Breast epithelium (tissue), 4 donors: Measurements from ENCODE around the gene WIPF2. TPM values are rescaled to one million over a fixed set of nuclear protein-coding genes. Genes with fewer than 3 reads are reported as not detected.
A peak's percentile ranks its signal among the peaks of the same experiment; 100 is the strongest.
"Not testable (repeated sequence)": the region's sequence is repeated elsewhere in the genome, so short reads cannot be mapped to it uniquely, and the experiment has no call there.

Experiments used
- DNase-seq, 2 donors: peaks; one replicate each; pipeline ENCODE4 v3.0.0-alpha.2; 2019; ENCODE audit warnings: low spot score in 2 of 2
- H3K27ac ChIP-seq, 2 donors: fragments of 200-600 bp; sonication (generic) in 1 of 2; one replicate each; pipeline ENCODE4 v1.5.1; 2016 to 2019; ENCODE audit warnings: mild to moderate bottlenecking in 1 of 2
- H3K27me3 ChIP-seq, 2 donors: fragments of 200-600 bp; sonication (generic) in 1 of 2; one replicate each; pipeline versions ENCODE4 v1.5.1 to v1.6.0; 2017 to 2019; ENCODE audit warnings: control low read depth in 1 of 2, mild to moderate bottlenecking in 1 of 2
- H3K36me3 ChIP-seq: fragments of 200-600 bp; one replicate; pipeline ENCODE4 v1.5.1; 2019
- H3K4me1 ChIP-seq, 2 donors: fragments of 200-600 bp; sonication (generic); one replicate each; pipeline ENCODE4 v1.5.1; 2016 to 2019; ENCODE audit warnings: control low read depth in 1 of 2
- H3K4me3 ChIP-seq, 3 donors: fragments of 200-600 bp; sonication (generic); 1 replicate in 2 of 3; 2 replicates in 1 of 3; pipeline ENCODE4 v1.5.1; 2016 to 2019; ENCODE audit warnings: mild to moderate bottlenecking in 3 of 3, moderate library complexity in 2 of 3
- H3K9me3 ChIP-seq, 2 donors: fragments of 200-600 bp; sonication (generic) in 1 of 2; one replicate each; pipeline ENCODE4 v1.5.1; 2016 to 2019; ENCODE audit warnings: control low read depth in 1 of 2
- CTCF ChIP-seq, 3 donors: fragments of 450-650 bp; IDR thresholded peaks; one replicate each; pipeline ENCODE4 v1.5.1; 2016 to 2017; ENCODE audit warnings: antibody characterized with exemption in 3 of 3, mild to moderate bottlenecking in 3 of 3, moderate library complexity in 3 of 3
- POLR2A ChIP-seq: fragments of 450-650 bp; IDR thresholded peaks from one replicate; pipeline ENCODE4 v1.6.1; 2016; ENCODE audit warnings: antibody characterized with exemption, mild to moderate bottlenecking, moderate library complexity
- POLR2AphosphoS5 ChIP-seq, 3 donors: sonication (generic); formaldehyde crosslinking; IDR thresholded peaks; one replicate each; pipeline ENCODE4 v1.6.1; 2017; ENCODE audit warnings: antibody characterized with exemption in 3 of 3
- intact Hi-C: fragments of 100-400 bp; cut with DNase I; formaldehyde crosslinking; loops from one replicate; pipeline ENCODE4 v1.15.1; 2023; ENCODE audit warnings: low total_unique reads
- total RNA-seq, 3 donors: library from RNA; depleted of rRNA; stranded (reverse); fragments of >200 nt; gene quantifications; one replicate each; pipeline ENCODE4 v1.1.0, GENCODE V29; 2016

Gene WIPF2
- total RNA-seq, 3 donors from 2014 or later, result 8.2 to 12.9 (median 10.8) TPM

GRCh38 chr17:40230670-40231069 is 11.6 kb downstream of the WIPF2 start:
- no peak overlapping the region for H3K4me3 ChIP-seq
- no peak overlapping the region for H3K27ac ChIP-seq
- TF ChIP-seq POLR2AphosphoS5 (IDR thresholded peaks at IDR 0.05) (no peak), CTCF (IDR thresholded peaks at IDR 0.05) (no peak), POLR2A (no peak)
- no peak for DNase-seq
- no peaks in the 10 kb centered on the region for H3K36me3 ChIP-seq
- no peaks in the 10 kb centered on the region for H3K4me1 ChIP-seq
- intact Hi-C loops, result no loop called here
- no peaks in the 10 kb centered on the region for H3K9me3 ChIP-seq
- H3K27me3 ChIP-seq, result no peaks in the 10 kb centered on the region

- intact Hi-C loops, H3K4me3 ChIP-seq, H3K9me3 ChIP-seq, H3K36me3 ChIP-seq, H3K27me3 ChIP-seq, H3K27ac ChIP-seq, DNase-seq, H3K4me1 ChIP-seq: not testable (repeated sequence)
These were observed 12.8 kb downstream of the WIPF2 start for GRCh38 chr17:40231928-40232327.

- TF ChIP-seq POLR2A (no peak), POLR2AphosphoS5 (IDR thresholded peaks at IDR 0.05) (no peak), CTCF (IDR thresholded peaks at IDR 0.05) (no peak)
- intact Hi-C loops, result no loop called here
- no peaks in the 10 kb centered on the region for H3K4me1 ChIP-seq
- H3K9me3 ChIP-seq, result no peaks in the 10 kb centered on the region
- no peaks in the 10 kb centered on the region for H3K36me3 ChIP-seq
- H3K27me3 ChIP-seq, result no peaks in the 10 kb centered on the region
- no peak overlapping the region for H3K4me3 ChIP-seq
- no peak overlapping the region for H3K27ac ChIP-seq
- no peak for DNase-seq
These were observed 22.2 kb downstream of the WIPF2 start for GRCh38 chr17:40241252-40241834.

GRCh38 chr17:40242774-40243173 is 23.7 kb downstream of the WIPF2 start:
- no peaks in the 10 kb centered on the region for H3K36me3 ChIP-seq
- H3K27ac ChIP-seq, result no peak overlapping the region
- TF ChIP-seq POLR2A (no peak), POLR2AphosphoS5 (IDR thresholded peaks at IDR 0.05) (no peak), CTCF (IDR thresholded peaks at IDR 0.05) (no peak)
- no peak for DNase-seq
- H3K4me1 ChIP-seq, result no peaks in the 10 kb centered on the region
- intact Hi-C loops, result no loop called here
- H3K4me3 ChIP-seq, result no peak overlapping the region
- H3K9me3 ChIP-seq, result no peaks in the 10 kb centered on the region
- H3K27me3 ChIP-seq, result no peaks in the 10 kb centered on the region

GRCh38 chr17:40243761-40244160 is 24.7 kb downstream of the WIPF2 start:
- no peak overlapping the region for H3K4me3 ChIP-seq
- H3K27me3 ChIP-seq, result no peaks in the 10 kb centered on the region
- intact Hi-C loops, result no loop called here
- H3K4me1 ChIP-seq, result no peaks in the 10 kb centered on the region
- no peaks in the 10 kb centered on the region for H3K36me3 ChIP-seq
- peak overlapping the region in 1 of 2 donors; percentile 54 for H3K27ac ChIP-seq
- TF ChIP-seq POLR2AphosphoS5 (IDR thresholded peaks at IDR 0.05), result no peak
- no peak for TF ChIP-seq POLR2A
- no peak for TF ChIP-seq CTCF (IDR thresholded peaks at IDR 0.05)
- H3K9me3 ChIP-seq, result no peaks in the 10 kb centered on the region
- DNase-seq, result no peak

- Histone ChIP-seq H3K36me3 (no peaks in the 10 kb centered on the region), H3K4me3 (no peak overlapping the region), H3K27ac (peak overlapping the region; percentile 46 to 54), H3K4me1 (no peaks in the 10 kb centered on the region), H3K27me3 (no peaks in the 10 kb centered on the region), H3K9me3 (no peaks in the 10 kb centered on the region)
- no peak for TF ChIP-seq POLR2A
- no peak for TF ChIP-seq POLR2AphosphoS5 (IDR thresholded peaks at IDR 0.05)
- intact Hi-C loops, result no loop called here
- DNase-seq, result no peak
These were observed 25.2 kb downstream of the WIPF2 start for GRCh38 chr17:40244255-40244654.
